ENCODE measurements around the gene TUT1.
"Not testable (repeated sequence)": the region's sequence is repeated elsewhere in the genome, so short reads cannot be mapped to it uniquely, and the experiment has no call there.

DNA sequence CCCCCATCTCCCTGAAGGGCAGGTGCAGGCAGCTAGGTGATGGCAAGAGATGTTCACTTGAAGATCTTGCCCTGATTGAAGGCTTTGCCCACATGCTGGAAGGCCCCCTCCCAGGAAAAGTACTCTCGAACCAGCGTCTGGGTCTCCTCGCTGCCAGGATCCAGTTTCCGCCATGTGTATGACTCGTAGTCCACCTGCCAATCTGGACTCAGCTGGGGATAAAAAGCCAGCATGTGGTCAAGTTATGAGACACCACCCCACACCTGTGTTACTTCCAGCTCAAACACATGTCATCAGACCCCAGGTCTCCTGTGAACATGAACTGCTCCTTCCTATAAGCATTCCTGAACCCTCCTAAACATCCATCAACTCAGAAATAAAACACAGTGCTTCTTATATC, 31.7 kb downstream of the TUT1 start:
- TF ChIP-seq, protein P1, sequence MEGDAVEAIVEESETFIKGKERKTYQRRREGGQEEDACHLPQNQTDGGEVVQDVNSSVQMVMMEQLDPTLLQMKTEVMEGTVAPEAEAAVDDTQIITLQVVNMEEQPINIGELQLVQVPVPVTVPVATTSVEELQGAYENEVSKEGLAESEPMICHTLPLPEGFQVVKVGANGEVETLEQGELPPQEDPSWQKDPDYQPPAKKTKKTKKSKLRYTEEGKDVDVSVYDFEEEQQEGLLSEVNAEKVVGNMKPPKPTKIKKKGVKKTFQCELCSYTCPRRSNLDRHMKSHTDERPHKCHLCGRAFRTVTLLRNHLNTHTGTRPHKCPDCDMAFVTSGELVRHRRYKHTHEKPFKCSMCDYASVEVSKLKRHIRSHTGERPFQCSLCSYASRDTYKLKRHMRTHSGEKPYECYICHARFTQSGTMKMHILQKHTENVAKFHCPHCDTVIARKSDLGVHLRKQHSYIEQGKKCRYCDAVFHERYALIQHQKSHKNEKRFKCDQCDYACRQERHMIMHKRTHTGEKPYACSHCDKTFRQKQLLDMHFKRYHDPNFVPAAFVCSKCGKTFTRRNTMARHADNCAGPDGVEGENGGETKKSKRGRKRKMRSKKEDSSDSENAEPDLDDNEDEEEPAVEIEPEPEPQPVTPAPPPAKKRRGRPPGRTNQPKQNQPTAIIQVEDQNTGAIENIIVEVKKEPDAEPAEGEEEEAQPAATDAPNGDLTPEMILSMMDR (IDR thresholded peaks at IDR 0.05) = not testable (repeated sequence)
- TF ChIP-seq POLR2A (IDR thresholded peaks at IDR 0.05) = not testable (repeated sequence)
